Superior temporal gyrus (tissue), 1 donor: ENCODE measurements around the gene ELOB.
"Not testable (repeated sequence)": the region's sequence is repeated elsewhere in the genome, so short reads cannot be mapped to it uniquely, and the experiment has no call there.

Experiments used
- DNase-seq: peaks from one replicate; pipeline ENCODE4 v3.0.0-alpha.2; 2016; ENCODE audit errors: extremely low spot score

Gene ELOB

DNA sequence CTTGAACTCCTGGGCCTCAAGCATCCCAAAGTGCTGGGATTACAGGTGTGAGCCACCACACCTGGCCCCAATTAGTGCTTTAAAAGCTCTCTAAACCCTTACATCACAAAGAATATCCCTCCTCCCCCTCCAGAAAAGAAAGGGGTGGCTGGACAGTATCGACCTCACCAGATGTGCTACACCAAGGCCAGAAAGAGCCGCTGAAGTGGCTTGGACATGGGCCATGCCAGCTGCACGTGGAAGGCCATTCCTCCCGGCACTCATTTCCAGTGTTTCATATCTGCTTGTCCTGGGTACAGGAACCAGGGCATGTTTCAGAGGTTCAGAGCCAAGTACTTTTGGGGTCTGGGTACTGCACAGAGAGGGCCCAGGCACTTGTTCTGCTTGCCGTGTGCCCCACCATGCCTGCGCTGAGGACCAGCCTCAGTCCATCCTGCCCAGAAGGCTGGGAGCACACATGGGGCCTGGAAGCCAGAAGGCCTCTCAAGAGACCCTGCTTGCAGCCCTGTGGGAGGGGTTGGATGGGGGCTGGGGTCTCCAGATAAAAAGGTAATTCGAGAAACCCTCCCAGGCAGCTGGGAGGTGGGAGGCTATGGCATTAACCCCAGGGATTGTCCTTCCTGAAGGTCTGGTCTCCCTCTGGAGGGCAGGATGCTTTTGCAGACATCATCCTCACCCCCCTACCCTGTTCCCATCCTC, 28.2 kb downstream of the ELOB start:
- DNase-seq, result no peak

DNA sequence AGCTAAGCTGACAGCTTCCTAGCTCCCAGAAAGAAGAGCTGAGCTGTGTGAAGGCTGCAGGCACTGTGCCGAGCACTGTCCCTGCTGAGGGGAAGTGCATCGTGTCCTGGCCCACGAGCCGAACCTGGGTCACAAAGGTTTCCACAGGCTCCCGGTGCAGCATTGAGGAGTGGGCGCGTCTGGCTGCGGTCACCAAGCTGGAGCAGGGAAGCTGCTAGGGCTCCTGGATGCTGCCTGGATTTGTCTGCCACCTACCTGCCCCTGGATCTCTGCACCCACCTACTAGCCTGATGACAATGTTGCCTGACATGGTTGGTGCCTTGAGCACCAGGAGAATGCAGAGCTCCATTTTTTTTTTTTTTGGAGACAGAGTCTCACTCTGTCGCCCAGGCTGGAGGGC, 31.1 kb downstream of the ELOB start:
- DNase-seq, result no peak

DNA sequence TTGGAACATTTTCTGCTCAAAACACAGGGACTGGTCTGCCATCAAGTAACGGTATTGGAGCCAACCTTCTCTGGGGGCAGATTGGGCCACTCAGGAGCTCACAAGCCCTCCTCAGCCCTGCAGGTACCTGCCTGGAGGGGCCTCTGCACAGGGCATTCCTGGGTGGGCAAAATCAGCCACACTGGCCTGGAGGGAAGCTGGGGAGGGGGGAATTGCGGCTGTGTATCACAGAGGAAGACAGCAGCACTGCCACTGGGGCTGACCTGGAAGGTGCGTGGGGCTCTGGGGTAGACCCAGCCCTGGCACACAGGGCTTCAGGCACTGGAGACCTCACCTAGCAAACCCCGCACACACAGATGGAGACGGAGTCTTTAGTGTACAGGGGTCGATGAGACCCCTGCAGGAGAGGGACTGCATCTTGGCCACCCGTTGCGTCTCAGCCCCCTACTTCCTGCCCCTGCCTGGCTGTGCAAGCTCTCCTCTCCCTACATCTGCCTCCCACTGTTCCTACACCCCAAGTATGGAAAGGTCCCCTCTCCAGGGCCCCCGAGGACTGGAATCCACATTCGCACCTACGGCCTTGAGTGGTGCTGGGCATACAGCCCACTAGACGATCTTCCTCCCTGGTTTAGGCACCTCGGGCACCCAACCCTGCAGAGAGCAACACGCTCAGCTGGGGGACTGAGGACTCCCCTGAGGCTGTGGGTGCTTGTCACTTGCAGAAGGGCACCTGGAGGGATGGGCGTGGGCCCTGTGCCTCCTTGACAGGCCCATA, 31.8 kb downstream of the ELOB start:
- DNase-seq, result no peak

DNA sequence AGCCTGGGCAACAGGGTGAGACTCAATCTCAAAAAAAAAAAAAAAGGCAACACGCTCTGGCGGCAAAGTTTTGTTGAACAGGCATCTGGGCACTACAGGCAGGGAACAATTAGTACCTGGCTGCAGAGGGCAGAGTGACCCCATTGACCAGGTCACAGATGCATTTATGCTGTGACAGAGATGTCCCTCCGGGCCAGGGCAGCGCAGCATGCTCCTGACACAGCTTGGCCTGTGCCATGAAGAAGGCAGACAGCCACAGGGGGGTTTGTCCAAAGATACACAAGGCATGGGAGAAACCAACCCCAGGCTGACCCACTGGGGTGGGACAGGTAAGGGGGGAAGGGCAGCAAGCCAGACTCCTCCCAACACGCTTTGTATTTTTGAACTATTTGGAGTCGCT, 32.4 kb downstream of the ELOB start:
- DNase-seq, result no peak

DNA sequence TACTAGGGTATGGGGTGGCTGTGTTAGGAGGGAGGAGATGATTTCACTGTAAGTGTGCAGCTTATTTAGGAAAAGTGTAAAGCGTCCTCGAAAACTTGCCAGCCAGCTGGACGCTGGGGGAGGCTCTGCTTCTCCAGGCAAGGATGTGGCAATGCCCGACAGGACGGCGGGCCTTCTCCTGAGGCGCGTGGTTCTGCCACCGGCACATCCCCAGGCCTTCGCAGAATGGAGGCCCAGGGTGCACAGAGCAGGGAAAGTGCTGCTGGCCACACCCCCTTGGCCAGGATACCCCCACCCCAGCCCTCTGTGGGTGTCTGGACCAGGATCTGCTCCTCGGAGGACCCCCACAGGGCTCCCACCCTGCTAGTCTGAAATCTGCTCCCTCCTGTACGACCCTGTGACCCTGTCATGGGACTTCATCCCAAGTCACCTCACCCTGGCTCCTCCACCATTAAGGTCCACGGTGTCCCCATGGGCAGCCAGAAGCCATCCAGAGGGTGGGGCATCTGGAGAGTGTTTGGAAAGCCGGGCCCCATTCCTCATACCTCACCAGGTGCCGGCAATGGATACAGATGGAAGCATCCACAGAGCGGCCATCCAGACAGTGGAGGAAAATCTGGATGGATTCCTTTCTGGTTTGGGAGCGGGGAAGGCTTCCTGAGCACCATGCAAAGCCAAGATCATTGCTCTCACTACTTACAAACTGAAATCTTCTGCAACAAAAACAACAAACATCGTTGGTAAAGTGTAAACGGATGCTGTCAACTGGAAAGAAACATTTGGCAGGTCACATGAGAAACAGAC, 33.9 kb downstream of the ELOB start:
- no peak for DNase-seq

DNA sequence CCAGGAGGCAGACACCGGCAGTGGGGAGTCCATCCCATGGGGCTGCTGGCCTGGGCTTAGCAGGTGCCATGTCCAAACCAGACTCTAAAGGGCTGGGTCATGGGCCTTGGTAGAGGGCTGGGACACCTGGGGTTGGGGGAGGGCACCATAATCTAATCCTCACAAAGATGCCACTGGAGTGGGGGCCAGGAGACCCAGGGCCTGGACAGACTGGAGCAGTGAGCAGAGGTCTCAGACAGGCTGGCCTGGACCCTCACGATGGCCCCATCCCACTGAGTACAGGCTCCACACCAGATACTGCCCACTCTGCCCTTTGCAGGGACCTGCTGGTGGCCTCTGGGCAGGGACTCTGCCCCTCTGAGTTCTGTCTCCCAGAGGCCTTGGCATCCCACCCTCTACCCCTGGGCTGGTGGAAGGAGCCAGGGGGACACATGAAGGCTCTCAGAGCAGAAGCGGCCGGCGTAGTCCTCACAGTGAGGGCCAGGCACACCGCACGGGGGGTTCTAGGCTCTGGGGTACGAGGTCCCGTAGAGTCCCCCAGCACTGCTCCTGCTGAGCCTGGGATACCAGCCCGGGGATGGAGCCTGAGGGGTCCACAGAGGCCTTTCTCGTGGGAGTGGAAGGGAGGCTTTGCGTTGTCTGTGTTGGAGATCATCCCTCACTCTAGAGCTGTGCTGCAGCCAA, 34.6 kb downstream of the ELOB start:
- no peak for DNase-seq

DNA sequence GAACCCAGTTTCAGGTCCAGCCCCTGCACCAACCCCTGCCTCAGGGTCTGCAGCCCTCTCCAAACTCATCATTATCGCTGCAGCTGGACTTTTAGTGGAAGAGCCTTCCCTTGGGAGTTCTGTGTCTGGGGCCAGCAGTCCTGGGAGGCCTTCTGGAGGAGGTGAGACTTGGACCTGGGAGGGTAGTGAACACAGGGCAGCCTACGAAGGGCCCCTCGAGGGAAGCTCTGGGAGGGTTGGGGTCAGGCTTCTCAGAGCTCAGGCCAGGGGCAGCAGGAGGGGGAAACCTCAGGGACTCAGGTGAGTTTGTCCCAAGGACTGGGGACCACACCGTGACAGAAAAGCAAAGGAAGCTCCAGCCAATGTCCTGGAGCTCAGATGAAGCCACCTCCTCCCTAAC, 35.9 kb downstream of the ELOB start:
- no peak for DNase-seq

DNA sequence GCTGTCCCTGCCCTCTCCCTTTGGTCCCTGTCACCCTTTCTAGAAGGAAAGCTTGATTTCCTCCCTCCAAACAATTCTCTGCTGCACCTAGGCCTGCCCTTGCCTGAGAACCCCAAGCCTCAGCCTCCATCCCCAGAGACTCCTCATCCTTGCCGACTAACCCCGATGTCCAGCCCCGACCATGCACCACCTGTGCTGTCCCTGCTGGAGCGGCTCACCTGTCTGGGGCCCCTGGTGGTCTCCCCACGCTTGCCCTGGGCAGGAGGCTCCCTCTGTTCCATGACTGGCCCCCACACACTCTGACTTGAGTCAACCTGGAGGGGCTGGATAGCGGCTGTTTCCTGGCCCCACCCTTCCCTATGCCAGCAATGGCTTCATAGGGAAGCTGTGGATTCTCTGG, 36.6 kb downstream of the ELOB start:
- DNase-seq, result no peak

DNA sequence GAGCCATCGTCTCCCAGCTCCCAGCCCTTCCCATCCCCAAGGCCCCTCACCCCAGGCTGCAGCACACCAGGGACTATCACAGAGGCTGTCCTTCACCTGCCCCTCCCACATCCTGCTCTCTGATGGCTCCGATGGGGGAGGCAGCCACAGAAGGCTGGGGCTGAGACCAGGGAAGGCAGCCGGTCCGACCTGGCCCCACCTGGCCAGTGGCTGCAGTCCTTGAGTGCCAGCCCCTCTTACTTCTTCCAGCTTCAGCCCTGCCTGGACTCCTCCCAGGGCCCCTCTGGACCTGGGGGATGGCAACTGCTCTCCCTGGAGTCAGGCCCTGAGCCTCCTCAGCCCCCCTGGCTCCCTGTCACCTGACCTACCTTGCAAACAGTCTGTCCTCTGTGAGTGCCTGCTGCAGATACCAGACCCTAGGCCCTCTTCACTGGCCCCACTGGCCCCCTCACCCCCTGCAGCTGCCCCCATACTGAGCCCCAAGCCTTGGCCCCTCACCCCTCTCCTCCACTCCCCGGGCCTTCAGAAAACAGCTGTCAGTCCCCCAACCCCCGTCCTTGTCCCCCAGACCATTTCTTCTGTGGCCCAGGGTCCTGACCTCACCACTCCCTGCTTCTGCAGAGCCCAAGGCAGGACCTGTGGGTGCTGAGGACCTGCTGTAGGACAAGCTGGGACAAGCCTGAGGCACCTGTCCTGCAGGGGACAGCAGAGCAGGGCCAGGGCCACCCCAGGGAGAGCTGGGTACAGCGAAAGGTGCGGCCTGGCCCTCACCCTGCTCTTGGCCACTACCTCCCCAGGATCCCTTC, 37.3 kb downstream of the ELOB start:
- no peak for DNase-seq

DNA sequence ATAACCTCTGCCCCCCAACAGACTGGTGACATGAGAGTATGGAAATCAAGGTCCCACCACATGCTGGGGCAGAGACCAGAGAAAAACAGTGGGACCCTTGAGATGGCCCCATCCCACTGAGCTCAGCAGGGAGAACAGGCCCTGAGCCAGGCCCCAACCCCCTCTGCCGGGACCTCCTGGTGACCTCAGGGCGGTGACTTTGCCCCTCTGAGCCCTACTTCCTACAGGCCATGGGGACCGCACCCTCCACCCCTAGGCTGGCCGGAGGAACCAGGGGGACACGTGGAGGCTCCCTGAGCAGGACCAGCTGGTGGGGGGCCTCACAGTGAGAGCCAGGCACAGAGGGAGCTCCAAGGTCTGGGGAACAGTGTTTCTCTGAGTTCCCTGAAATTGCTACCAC, 38.5 kb downstream of the ELOB start:
- no peak for DNase-seq

DNA sequence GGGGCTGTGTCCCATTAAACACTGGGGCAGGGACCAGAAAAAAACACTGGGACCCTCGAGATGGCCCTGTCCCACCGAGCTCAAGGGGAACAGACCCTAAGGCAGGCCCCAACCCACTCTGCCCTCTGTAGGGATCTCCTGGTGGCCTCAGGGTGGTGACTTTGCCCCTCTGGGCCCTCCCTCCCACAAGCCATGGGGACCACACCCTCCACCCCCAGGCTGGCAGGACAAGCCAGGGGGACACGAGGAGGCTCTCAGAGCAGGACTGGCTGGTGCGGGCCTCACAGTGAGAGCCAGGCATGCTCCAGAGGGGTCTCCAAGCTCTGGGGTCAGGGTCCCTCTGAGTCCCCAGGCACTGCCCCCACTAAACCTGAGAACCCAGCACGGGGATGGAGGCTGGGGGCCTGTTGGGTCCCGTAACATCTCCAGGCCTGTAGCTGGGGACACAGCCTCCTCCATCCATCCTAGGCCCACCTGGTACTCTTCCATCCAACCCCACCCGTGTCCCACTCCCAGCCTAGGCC, 39.1 kb downstream of the ELOB start:
- no peak for DNase-seq

DNA sequence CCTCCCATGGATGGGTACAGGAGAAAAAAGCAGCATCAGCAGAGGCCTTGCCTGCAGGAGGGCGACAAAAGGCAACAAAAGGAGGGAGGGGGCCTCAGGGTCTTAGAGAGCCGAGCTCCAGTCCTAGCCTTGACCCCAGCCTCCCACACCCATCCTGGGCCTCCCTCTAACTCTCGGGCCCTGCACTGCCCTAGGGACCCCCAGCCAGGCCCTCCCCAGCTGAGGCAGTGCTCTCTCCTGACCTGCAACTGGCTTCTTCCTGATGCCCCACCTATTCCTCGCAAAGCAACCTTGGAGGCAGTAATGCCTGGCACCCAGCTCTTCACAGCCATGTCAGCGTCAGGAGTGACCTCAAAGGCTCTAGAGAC, 39.9 kb downstream of the ELOB start:
- DNase-seq, result no peak

DNA sequence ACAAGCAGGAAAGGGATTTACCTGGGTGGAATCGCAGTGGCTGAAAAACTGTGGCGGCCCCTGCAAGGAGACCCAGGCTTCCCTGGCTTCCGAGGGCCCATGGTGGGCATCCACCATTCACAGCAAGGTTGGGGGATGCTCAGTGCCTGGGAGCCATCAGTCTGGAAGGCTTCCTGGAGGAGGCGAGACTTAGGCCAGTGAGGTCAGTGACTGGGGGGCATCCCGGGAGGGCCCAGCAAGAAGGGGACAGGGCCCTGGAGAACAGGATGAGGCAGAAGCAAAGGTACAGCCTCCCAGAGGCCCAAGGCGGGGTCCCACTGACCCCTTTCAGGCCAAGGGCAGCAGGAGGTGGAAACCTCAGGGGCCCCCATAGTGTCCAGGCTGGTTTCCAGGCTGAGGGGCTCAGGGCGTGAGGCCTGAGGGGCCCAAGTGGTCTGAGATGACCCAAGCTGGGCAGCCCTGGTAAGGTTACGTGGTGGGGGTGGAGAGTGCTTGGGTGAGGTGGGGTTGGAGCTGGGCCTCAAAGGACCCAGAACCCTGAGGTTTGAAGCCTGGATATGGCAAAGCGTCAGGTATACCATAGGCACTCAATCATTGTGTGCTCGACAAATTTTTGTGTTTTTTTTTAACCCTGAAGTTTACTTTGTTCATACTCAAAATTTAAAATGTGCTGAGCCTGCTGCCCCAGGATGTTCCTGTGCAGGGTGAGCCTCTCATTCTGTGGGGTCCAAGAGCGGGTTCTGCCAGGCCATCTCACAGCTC, 40.4 kb downstream of the ELOB start:
- DNase-seq, result no peak

DNA sequence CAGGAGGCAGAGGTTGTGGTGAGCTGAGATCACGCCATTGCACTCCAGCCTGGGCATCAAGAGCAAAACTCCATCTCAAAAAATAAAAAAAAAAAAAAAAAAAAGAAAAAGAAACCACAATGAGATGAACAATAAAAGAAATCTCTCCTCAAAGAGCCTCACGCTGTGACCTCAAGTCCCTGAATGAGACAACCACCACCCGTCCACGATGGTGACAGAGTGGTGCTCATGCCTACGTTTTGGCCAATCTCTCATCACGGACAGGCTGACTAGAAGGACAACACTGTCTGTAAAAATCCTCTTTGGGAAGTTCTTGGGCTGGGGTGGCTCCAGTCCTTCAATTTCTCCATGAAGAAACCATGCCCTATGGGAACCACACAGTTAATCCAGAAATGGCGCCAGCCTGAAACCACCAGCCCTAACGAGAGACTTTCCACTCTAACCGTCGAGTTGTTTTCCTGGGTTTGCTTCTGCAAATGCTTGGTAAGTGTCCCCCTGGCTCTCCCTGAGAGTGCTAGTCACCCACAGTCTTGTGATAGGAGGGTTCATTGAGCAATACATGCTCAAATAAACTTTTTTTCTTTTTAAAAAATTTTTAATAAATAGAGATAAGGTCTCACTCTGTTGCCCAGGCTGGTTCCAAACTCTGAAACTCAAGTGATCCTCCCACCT, 42.1 kb downstream of the ELOB start:
- DNase-seq, result no peak

DNA sequence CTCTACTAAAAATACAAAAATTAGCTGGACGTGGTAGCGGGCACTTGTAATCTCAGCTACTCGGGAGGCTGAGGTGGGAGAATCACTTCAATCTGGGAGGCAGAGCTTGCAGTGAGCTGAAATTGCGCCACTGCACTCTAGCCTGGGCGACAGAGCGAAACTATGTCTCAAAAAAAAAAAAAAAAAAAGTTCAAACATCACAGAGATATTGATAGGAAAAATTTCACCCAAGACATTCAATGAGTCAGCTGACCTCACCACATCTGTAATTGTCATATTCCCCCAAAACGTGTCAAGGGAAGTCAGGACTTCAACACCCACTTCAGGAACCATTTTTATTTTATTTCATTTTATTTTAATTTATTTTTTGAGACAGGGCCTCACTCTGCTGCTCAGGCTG, 49.0 kb downstream of the ELOB start:
- DNase-seq, result no peak

DNA sequence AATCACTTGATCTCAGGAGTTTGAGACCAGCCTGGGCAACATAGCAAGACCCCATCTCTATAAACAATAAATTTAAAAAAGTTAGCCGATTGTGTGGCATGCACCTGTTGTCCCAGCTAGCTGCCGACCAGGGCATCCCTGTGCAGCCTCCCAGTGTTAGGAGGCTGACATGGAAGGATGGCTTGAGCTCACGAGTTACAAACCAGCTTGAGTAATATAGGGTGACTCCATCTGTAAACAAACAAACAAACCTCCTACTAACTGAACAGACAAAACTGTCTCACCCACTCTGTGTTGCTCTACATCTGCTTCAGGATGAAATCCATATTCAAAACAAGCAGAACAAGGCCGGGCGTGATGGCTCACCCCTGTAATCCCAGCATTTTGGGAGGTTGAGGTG, 50.2 kb downstream of the ELOB start:
- no peak for DNase-seq

DNA sequence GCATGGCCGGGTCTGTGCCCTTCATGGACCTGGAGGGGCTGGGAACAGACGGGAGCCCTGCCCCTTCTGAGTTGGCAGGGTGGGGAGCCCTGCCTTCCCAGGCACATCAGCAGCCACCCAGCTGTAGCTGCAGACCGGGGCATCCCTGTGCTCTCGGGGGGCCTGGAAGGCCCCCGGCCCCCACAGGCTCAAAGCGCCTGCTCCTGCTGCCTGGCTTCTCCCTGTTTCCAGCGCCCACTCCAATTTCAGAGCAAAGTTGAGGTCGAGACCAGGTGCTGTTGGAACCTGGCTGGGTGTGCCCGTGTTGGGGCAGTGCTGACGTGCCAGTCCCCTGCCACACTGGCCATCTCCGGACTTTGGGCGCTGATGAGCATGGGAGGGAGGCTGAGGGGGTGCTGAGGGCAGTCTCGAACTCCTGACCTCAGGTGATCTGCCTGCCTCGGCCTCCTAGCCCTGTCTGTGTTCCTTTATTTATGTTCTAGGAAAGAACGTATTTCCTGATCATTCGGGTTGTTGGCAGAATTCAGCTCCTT, 52.2 kb downstream of the ELOB start:
- DNase-seq, result no peak

DNA sequence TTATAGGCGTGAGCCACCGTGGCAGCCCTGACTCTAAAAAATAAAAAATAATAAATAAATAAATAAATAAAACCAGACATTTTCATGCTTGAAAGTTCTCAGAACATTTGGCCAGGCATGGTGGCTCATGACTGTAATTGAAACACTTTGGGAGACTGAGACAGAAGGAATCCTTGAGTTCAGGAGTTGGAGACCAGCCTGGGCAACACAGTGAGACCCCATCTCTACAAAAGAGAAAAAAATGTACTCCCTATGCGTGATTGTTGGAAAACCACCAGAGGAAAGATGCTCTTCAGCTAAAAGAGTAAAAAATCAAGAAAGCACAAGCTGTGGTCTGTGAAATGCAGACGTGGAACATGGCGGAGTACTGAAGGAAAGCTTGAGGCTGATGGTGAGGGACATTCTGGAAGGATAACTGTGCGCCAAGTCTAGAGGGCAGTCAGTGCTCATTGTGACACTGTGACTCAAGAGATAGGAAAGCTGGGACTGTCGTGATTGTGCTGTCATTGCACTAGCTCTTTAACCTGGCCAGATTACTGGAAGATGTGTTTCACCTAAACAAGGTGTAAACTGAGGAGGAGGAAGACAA, 52.9 kb downstream of the ELOB start:
- no peak for DNase-seq

DNA sequence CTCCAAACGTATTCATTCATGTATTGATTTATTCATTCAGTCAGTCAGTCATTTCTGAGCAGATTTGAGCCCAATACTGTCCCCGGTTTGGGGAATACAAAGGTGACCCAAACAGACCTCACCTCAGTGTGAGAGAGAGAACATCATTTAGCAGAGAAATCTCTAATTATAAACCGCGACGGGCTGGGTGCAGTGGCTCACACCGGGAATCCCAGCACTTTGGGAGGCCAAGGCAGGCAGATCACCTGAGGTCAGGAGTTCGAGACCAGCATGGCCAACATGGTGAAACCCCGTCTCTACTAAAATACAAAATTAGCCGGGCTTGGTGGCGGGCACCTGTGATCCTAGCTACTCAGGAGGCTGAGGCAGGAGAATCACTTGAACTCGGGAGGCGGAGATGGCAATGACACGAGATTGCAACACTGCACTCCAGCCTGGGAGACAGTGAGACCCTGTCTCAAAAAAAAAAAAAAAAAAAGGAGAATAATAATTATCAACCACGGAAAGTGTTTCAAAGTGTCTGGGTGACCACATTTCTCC, 55.4 kb downstream of the ELOB start:
- not testable (repeated sequence) for DNase-seq
